Liver (tissue), 9 donors: ENCODE measurements around the gene IGF1R. TPM values are rescaled to one million over a fixed set of nuclear protein-coding genes. Genes with fewer than 3 reads are reported as not detected.

Experiments used
- DNase-seq: peaks from one replicate; pipeline ENCODE4 v3.0.0-alpha.2; 2017; ENCODE audit warnings: low spot score
- H3K27ac ChIP-seq, 2 donors: one replicate each; pipeline ENCODE4 v1.7.0; 2013; ENCODE audit warnings: inconsistent platforms in 2 of 2, low read length in 2 of 2, control low read depth in 1 of 2, low read depth in 1 of 2, mild to moderate bottlenecking in 1 of 2
- H3K27me3 ChIP-seq, 4 donors: one replicate each; pipeline versions ENCODE4 v1.6.1 to v1.7.0; 2013; ENCODE audit warnings: low read length in 3 of 4, inconsistent platforms in 1 of 4, mild to moderate bottlenecking in 1 of 4, moderate library complexity in 1 of 4; ENCODE audit not compliant: control insufficient read depth in 4 of 4, insufficient read depth in 4 of 4
- H3K36me3 ChIP-seq, 4 donors: one replicate each; pipeline versions ENCODE4 v1.6.1 to v1.7.0; 2013; ENCODE audit warnings: low read length in 3 of 4, mild to moderate bottlenecking in 3 of 4, low read depth in 1 of 4, moderate library complexity in 1 of 4; ENCODE audit not compliant: control insufficient read depth in 4 of 4, insufficient read depth in 3 of 4
- H3K4me1 ChIP-seq, 4 donors: one replicate each; pipeline versions ENCODE4 v1.6.1 to v1.7.0; 2013; ENCODE audit warnings: low read length in 3 of 4, mild to moderate bottlenecking in 3 of 4, moderate library complexity in 1 of 4; ENCODE audit not compliant: control insufficient read depth in 4 of 4, insufficient read depth in 4 of 4
- H3K4me3 ChIP-seq, 3 donors: one replicate each; pipeline versions ENCODE4 v1.6.1 to v1.7.0; 2013; ENCODE audit warnings: low read length in 3 of 3, control low read depth in 1 of 3, low read depth in 1 of 3, mild to moderate bottlenecking in 1 of 3
- H3K9ac ChIP-seq, 2 donors: one replicate each; pipeline ENCODE4 v1.7.0; 2013; ENCODE audit warnings: low read length in 2 of 2, mild to moderate bottlenecking in 2 of 2, moderate library complexity in 2 of 2, control low read depth in 1 of 2, low read depth in 1 of 2
- H3K9me3 ChIP-seq, 4 donors: one replicate each; pipeline versions ENCODE4 v1.6.1 to v1.7.0; 2013; ENCODE audit warnings: low read length in 3 of 4; ENCODE audit not compliant: control insufficient read depth in 4 of 4
- ATF3 ChIP-seq: IDR thresholded peaks from 2 replicates; pipeline ENCODE4 v1.6.1; 2016; ENCODE audit warnings: antibody characterized with exemption
- CTCF ChIP-seq: fragments of 150-350 bp; IDR thresholded peaks from 2 replicates; pipeline ENCODE4 v1.5.1; 2017; ENCODE audit warnings: improper control_type of control experiment, low read depth, low read length; ENCODE audit not compliant: missing input control
- HNF4A ChIP-seq, 2 donors: conservative IDR thresholded peaks; 2 replicates each; pipeline ENCODE4 v1.6.1; 2016; ENCODE audit warnings: antibody characterized with exemption in 2 of 2, mild to moderate bottlenecking in 2 of 2
- JUND ChIP-seq, 2 donors: IDR thresholded peaks; 2 replicates each; pipeline ENCODE4 v1.6.1; 2016; ENCODE audit warnings: antibody characterized with exemption in 2 of 2
- MAX ChIP-seq: IDR thresholded peaks from 2 replicates; pipeline ENCODE4 v1.6.1; 2016; ENCODE audit warnings: antibody characterized with exemption
- NR2F2 ChIP-seq: IDR thresholded peaks from 2 replicates; pipeline ENCODE4 v1.6.1; 2016; ENCODE audit warnings: antibody characterized with exemption
- RAD21 ChIP-seq, 2 donors: IDR thresholded peaks; 2 replicates each; pipeline ENCODE4 v1.6.1; 2016; ENCODE audit warnings: antibody characterized with exemption in 2 of 2, mild to moderate bottlenecking in 2 of 2
- REST ChIP-seq: IDR thresholded peaks from 2 replicates; pipeline ENCODE4 v1.6.1; 2016; ENCODE audit warnings: antibody characterized with exemption, mild to moderate bottlenecking
- SP1 ChIP-seq: IDR thresholded peaks from 2 replicates; pipeline ENCODE4 v1.6.1; 2018; ENCODE audit warnings: antibody characterized with exemption, mild to moderate bottlenecking
- TAF1 ChIP-seq: conservative IDR thresholded peaks from 2 replicates; pipeline ENCODE4 v1.6.1; 2016; ENCODE audit warnings: antibody characterized with exemption, mild to moderate bottlenecking
- ZBTB33 ChIP-seq: IDR thresholded peaks from 2 replicates; pipeline ENCODE4 v1.6.1; 2016; ENCODE audit warnings: antibody characterized with exemption
- WGBS: extraction: QIAGEN DNeasy Blood & Tissue Kit; methylation state at CpG from one replicate; pipeline ENCODE4 v1.1.7; 2013; 5-methylcytosine and 5-hydroxymethylcytosine counted together
- polyA plus RNA-seq, 2 donors: library from polyadenylated mRNA; stranded (reverse) in 1 of 2; unstranded in 1 of 2; fragments of 200-250 nt in 1 of 2; fragments of >200 nt in 1 of 2; fragmentation: Nextera tagmentation in 1 of 2; extraction: Ambion mirVana in 1 of 2; gene quantifications; one replicate each; pipeline versions ENCODE4 v1.2.1 to v1.2.3, GENCODE V29; 2013 to 2015
- total RNA-seq, 2 donors: library from RNA; depleted of rRNA; stranded (reverse); fragments of >200 nt; gene quantifications; one replicate each; pipeline ENCODE4 v1.2.3, GENCODE V29; 2014
- donor health status: healthy.
- donor health status: healthy.
- donor health status: healthy.
- donor health status: healthy.
- donor health status: healthy.

Gene IGF1R
- total and polyA plus RNA-seq, 4 donors = 0.69 to 10.3 (median 3.2) TPM

- Histone ChIP-seq H3K27ac (no peak overlapping the region), H3K9me3 (no peaks in the 10 kb centered on the region), H3K4me3 (no peak overlapping the region), H3K9ac (no peak overlapping the region), H3K36me3 (no peaks in the 10 kb centered on the region), H3K4me1 (no peaks in the 10 kb centered on the region), H3K27me3 (peaks cover 0 to 16% (median 2%) of the 10 kb centered on the region in 4 donors)
- WGBS = 43% methylated on average over 4 of the region's 4 CpGs
- no peak for DNase-seq
- TF ChIP-seq NR2F2 = no peak
- no peak for TF ChIP-seq REST
Measured at GRCh38 chr15:98771541-98771940, 123.2 kb downstream of the IGF1R start.

- peaks cover 0 to 16% (median 2%) of the 10 kb centered on the region in 4 donors for H3K27me3 ChIP-seq
- H3K4me3 ChIP-seq = no peak overlapping the region
- no peaks in the 10 kb centered on the region for H3K9me3 ChIP-seq
- H3K4me1 ChIP-seq = no peaks in the 10 kb centered on the region
- no peak for DNase-seq
- H3K9ac ChIP-seq = no peak overlapping the region
- H3K36me3 ChIP-seq = no peaks in the 10 kb centered on the region
- TF ChIP-seq JUND (IDR thresholded peaks at IDR 0.05) (no peak), ATF3 (no peak), TAF1 (no peak), HNF4A (conservative IDR thresholded peaks at IDR 0.05) (no peak), ZBTB33 (no peak), RAD21 (IDR thresholded peaks at IDR 0.05) (no peak), MAX (no peak), CTCF (no peak), SP1 (no peak)
- 66% methylated on average over 3 of the region's 3 CpGs for WGBS
- H3K27ac ChIP-seq = no peak overlapping the region
Measured at GRCh38 chr15:98772895-98773294, 124.6 kb downstream of the IGF1R start.
